GM12864 (cell line): ENCODE data around the gene MAOA.
"Not testable (repeated sequence)": the region's sequence is repeated elsewhere in the genome, so short reads cannot be mapped to it uniquely, and the experiment has no call there.

Experiments
- DNase-seq: peaks from one replicate; pipeline ENCODE4 v3.0.0-alpha.2; 2011; ENCODE audit warnings: low read depth
- H3K4me3 ChIP-seq: 2 replicates; pipeline ENCODE4 v1.5.1; 2011; ENCODE audit warnings: mild to moderate bottlenecking, low read depth, low read length, control low read depth
- TF ChIP-seq, protein P1 (sequence below): IDR thresholded peaks from 2 replicates; pipeline ENCODE4 v1.5.1; 2011; ENCODE audit warnings: low read depth, mild to moderate bottlenecking, moderate library complexity, low read length, control low read depth, inconsistent platforms; ENCODE audit errors: missing control alignments

MAOA gene

DNA sequence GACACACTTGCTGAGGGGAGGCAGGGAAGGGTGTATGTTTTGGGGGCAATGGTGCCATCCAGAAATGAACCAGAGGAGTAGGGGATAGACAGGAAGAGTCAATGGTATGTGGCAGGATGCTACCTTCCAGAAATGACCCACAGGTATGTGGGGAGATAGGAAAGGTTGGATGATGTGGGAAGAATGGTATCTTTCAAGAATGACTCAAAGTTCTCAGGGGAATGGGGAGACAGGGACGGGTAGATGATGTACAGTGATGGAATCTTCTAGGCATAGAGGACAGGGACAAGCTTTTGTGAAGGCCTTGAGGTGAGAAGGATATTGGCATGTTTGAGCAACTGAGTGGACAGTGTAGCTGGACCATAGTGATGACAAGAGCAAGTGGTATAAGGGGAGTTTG lies 64.9 kb downstream of the MAOA start:
- no peak for DNase-seq
- TF ChIP-seq, protein P1, sequence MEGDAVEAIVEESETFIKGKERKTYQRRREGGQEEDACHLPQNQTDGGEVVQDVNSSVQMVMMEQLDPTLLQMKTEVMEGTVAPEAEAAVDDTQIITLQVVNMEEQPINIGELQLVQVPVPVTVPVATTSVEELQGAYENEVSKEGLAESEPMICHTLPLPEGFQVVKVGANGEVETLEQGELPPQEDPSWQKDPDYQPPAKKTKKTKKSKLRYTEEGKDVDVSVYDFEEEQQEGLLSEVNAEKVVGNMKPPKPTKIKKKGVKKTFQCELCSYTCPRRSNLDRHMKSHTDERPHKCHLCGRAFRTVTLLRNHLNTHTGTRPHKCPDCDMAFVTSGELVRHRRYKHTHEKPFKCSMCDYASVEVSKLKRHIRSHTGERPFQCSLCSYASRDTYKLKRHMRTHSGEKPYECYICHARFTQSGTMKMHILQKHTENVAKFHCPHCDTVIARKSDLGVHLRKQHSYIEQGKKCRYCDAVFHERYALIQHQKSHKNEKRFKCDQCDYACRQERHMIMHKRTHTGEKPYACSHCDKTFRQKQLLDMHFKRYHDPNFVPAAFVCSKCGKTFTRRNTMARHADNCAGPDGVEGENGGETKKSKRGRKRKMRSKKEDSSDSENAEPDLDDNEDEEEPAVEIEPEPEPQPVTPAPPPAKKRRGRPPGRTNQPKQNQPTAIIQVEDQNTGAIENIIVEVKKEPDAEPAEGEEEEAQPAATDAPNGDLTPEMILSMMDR: no peak

DNA sequence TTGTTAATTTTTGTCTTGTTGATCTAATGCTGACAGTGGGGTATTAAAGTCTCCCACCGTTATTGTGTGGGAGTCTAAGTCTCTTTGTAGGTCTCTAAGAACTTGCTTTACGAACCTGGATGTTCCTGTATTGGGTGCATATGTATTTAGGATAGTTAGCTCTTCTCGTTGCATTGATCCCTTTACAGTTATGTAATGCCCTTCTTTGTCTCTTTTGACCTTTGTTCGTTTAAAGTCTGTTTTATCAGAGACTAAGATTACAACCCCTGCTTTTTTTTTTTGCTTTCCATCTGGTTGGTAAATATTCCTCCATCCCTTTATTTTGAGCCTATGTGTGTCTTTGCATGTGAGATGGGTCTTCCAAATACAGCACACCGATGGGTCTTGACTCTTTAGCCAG lies 69.1 kb downstream of the MAOA start:
- H3K4me3 ChIP-seq, DNase-seq: not testable (repeated sequence)

More for the DNA sequence above, 64.9 kb downstream of the MAOA start:
- H3K4me3 ChIP-seq: no peak overlapping the region

DNA sequence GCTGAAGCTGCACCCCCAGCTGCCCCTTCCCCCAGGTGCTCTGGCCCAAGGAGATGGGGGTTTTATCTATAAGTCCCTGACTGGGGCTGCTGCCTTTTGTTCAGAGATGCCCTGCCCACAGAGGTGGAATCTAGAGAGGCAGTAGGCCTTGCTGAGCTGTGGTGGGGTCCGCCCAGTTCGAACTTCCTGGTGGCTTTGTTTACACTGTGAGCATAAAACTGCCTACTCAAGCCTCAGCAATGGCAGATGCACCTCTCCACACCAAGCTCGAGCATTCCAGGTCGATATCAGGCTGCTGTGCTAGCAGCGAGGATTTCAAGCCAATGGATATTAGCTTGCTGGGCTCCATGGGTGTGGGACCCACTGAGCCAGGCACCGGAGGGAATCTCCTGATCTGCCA lies 71.2 kb downstream of the MAOA start:
- not testable (repeated sequence) for H3K4me3 ChIP-seq, DNase-seq

DNA sequence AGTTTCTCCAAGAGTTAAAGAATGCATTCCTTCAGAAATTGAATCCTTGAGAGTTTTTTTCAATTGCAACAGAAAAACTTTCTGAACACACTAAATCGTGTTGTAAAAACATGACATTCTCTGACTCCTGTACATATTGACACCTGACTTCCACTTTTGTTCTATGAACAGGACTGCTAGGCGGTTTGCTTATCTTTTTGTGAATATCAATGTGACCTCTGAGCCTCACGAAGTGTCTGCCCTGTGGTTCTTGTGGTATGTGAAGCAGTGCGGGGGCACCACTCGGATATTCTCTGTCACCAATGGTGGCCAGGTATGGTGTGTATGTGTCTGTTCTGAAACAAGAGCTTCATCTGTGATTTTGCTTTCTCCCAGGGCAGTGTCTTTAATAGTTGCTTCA lies 71.9 kb downstream of the MAOA start:
- TF ChIP-seq, protein P1: no peak
- H3K4me3 ChIP-seq: no peak overlapping the region
- DNase-seq: no peak

DNA sequence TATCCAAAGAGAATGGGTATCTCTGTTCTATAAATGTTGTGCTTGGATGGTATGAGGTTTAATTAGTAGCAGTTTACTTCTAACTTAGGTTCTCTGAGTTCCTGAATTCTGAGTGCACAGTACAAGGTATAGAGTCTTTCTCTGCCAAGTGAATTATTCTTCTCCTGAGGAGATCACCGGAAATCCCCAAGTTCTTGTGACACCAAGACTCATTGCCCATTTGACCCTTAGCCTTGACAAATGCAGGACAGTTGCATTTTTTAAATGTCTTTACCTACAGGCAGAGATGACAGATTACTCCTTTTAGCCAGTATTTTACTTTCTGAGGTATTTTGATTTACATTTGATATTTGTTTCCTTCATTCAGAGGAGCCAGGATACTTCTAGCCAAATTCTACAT lies 72.9 kb downstream of the MAOA start:
- no peak overlapping the region for H3K4me3 ChIP-seq
- no peak for DNase-seq
- TF ChIP-seq, protein P1: no peak

DNA sequence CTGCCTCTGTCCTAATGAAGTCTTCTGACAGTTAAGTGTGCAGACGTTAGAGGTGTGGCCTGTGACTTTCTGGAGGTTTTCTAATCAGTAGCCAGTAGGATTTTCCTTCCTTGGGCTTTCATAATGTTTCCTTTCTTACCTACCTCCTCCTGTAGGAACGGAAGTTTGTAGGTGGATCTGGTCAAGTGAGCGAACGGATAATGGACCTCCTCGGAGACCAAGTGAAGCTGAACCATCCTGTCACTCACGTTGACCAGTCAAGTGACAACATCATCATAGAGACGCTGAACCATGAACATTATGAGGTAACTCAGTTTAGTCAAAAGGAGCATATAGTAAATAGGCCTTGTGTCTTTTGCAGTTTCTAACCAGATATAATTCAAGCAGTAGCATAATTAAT lies 75.0 kb downstream of the MAOA start:
- no peak for DNase-seq
- TF ChIP-seq, protein P1: no peak
- no peak overlapping the region for H3K4me3 ChIP-seq

DNA sequence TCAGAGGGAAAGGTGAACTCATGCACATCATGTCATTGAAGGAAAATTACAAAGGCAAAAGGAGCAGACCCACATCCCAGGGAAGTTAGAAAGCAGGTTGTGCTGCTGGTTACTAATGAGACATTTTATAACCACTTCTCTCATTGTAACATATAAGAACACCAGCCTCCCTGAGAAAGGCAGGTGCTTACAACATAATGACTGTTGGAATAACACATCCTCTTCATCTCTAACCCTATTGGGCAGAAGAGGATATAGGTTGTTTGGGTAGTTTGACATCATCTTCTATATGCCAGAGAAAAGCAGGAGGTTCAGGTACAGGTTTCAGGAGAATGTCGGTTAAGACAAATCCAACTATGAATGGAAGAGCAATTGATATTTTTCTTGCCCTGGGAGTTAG lies 77.6 kb downstream of the MAOA start:
- DNase-seq: no peak
- TF ChIP-seq, protein P1: no peak
- no peak overlapping the region for H3K4me3 ChIP-seq

DNA sequence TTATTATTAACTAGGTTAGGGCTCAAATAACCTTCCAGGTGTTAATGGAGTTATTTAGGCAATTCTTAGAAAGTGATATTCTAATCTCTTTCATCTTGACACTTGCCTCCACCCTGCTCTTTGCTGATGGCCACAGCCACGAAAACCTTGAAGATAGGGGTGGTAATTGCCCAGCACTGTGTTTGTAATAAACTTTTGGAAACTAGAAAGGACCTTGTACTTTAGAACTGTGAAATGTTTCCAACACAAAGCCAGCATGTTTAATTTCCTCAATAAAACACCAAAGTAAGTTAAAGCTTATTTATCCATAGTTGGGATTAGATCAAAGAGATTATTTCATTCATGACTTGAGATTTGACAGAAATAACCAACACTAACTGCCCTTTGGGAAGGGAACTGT lies 78.3 kb downstream of the MAOA start:
- no peak overlapping the region for H3K4me3 ChIP-seq
- DNase-seq: no peak
- TF ChIP-seq, protein P1: no peak
